OCI-LY1 (cell line): ENCODE results near the gene EIPR1.

ENCODE experiments used
- CTCF ChIP-seq: fragments of 200-600 bp; sonication (generic), shearing (Covaris generic); IDR thresholded peaks from 2 replicates; pipeline ENCODE4 v1.5.1; 2017; ENCODE audit warnings: mild to moderate bottlenecking, antibody characterized with exemption, low read length, moderate library complexity, mixed read lengths
- EZH2 ChIP-seq: fragments of 200-600 bp; sonication (generic), shearing (Covaris generic); IDR thresholded peaks from 2 replicates; pipeline ENCODE4 v1.8.0; 2017; ENCODE audit warnings: borderline replicate concordance, mixed run types, mild to moderate bottlenecking, antibody characterized with exemption, low read length, moderate library complexity, mixed read lengths

- TF ChIP-seq EZH2: no peak
- no peak for TF ChIP-seq CTCF
Measured at GRCh38 chr2:3292416-3292815, 85.2 kb downstream of the EIPR1 start.
